CD14-positive monocyte (primary cell): ENCODE measurements around the gene GATAD2A. TPM values are rescaled to one million over a fixed set of nuclear protein-coding genes. Genes with fewer than 3 reads are reported as not detected.

Experiments
- DNase-seq, 3 donors: peaks; one replicate each; pipeline ENCODE4 v3.0.0-alpha.2; 2011 to 2022
- H2AFZ ChIP-seq: 2 replicates; pipeline ENCODE4 v1.6.0; 2012; ENCODE audit warnings: mild to moderate bottlenecking, low read depth, low read length, inconsistent platforms; ENCODE audit not compliant: insufficient read depth, poor library complexity, severe bottlenecking
- H3K27ac ChIP-seq, 2 donors: 1 replicate in 1 of 2; 2 replicates in 1 of 2; pipeline ENCODE4 v1.5.1; 2012 to 2013; ENCODE audit warnings: low read length in 2 of 2, control low read depth in 1 of 2, inconsistent platforms in 1 of 2, low read depth in 1 of 2, mild to moderate bottlenecking in 1 of 2
- H3K27me3 ChIP-seq, 2 donors: one replicate each; pipeline versions ENCODE4 v1.6.0 to v1.6.1; 2011 to 2013; ENCODE audit warnings: low read length in 2 of 2; ENCODE audit not compliant: control insufficient read depth in 2 of 2, insufficient read depth in 2 of 2
- H3K36me3 ChIP-seq, 2 donors: replicated peaks in 1 of 2; 1 replicate in 1 of 2; 2 replicates in 1 of 2; pipeline versions ENCODE4 v1.5.1 to v1.6.1; 2012 to 2013; ENCODE audit warnings: low read length in 2 of 2, control low read depth in 1 of 2, inconsistent platforms in 1 of 2, mild to moderate bottlenecking in 1 of 2; ENCODE audit not compliant: insufficient read depth in 2 of 2, control insufficient read depth in 1 of 2
- H3K4me1 ChIP-seq, 2 donors: 1 replicate in 1 of 2; 2 replicates in 1 of 2; pipeline versions ENCODE4 v1.5.1 to v1.6.1; 2012 to 2013; ENCODE audit warnings: low read length in 2 of 2, control low read depth in 1 of 2, inconsistent platforms in 1 of 2, mild to moderate bottlenecking in 1 of 2, moderate library complexity in 1 of 2; ENCODE audit not compliant: insufficient read depth in 2 of 2, control insufficient read depth in 1 of 2
- H3K4me2 ChIP-seq: replicated peaks from 2 replicates; pipeline ENCODE3; 2012; ENCODE audit warnings: low read length, moderate library complexity, mild to moderate bottlenecking; ENCODE audit not compliant: poor library complexity, severe bottlenecking; ENCODE audit errors: extremely low read depth
- H3K4me3 ChIP-seq, 3 experiments: fragments of 200-600 bp in 1 of 3; sonication (generic) in 1 of 3; replicated peaks in 1 of 3; 1 replicate in 2 of 3; 2 replicates in 1 of 3; pipeline ENCODE4 v1.5.1; 2011 to 2013; ENCODE audit warnings: low read length in 3 of 3, mild to moderate bottlenecking in 3 of 3, control low read depth in 2 of 3, low read depth in 2 of 3, inconsistent platforms in 1 of 3, moderate library complexity in 1 of 3
- H3K79me2 ChIP-seq: 2 replicates; pipeline ENCODE4 v1.6.0; 2012; ENCODE audit warnings: mild to moderate bottlenecking, control low read depth, inconsistent platforms, low read length, moderate library complexity; ENCODE audit not compliant: insufficient read depth
- H3K9ac ChIP-seq: 2 replicates; pipeline ENCODE4 v1.6.0; 2017; ENCODE audit warnings: low read length, mild to moderate bottlenecking; ENCODE audit not compliant: insufficient read depth, poor library complexity, severe bottlenecking
- H3K9me3 ChIP-seq, 2 donors: replicated peaks in 1 of 2; 1 replicate in 1 of 2; 2 replicates in 1 of 2; pipeline versions ENCODE4 v1.5.1 to v1.6.1; 2012 to 2013; ENCODE audit warnings: low read length in 2 of 2, control low read depth in 1 of 2; ENCODE audit not compliant: control insufficient read depth in 1 of 2, insufficient read depth in 1 of 2
- H4K20me1 ChIP-seq: 2 replicates; pipeline ENCODE4 v1.6.0; 2012; ENCODE audit warnings: mild to moderate bottlenecking, low read length, control low read depth, moderate library complexity; ENCODE audit not compliant: insufficient read depth
- H3K27ac Mint-ChIP-seq, 7 donors: one replicate each; pipeline ENCODE4 v1.8.0; 2020; ENCODE audit warnings: mild to moderate bottlenecking in 7 of 7, mixed read lengths in 7 of 7, moderate library complexity in 6 of 7, inconsistent platforms in 2 of 7
- H3K27me3 Mint-ChIP-seq, 3 donors: one replicate each; pipeline ENCODE4 v1.8.0; 2021 to 2022; ENCODE audit warnings: low read depth in 3 of 3, mild to moderate bottlenecking in 3 of 3, mixed read lengths in 3 of 3, moderate library complexity in 3 of 3, inconsistent platforms in 1 of 3
- H3K36me3 Mint-ChIP-seq, 2 donors: one replicate each; pipeline ENCODE4 v1.8.0; 2020; ENCODE audit warnings: mixed read lengths in 2 of 2, inconsistent platforms in 1 of 2, mild to moderate bottlenecking in 1 of 2
- H3K4me1 Mint-ChIP-seq: one replicate; pipeline ENCODE4 v1.8.0; 2020; ENCODE audit warnings: mild to moderate bottlenecking, mixed read lengths
- H3K4me3 Mint-ChIP-seq, 2 donors: one replicate each; pipeline ENCODE4 v1.8.0; 2020; ENCODE audit warnings: mild to moderate bottlenecking in 2 of 2, mixed read lengths in 2 of 2, moderate library complexity in 1 of 2
- H3K9me3 Mint-ChIP-seq, 7 donors: one replicate each; pipeline ENCODE4 v1.8.0; 2020 to 2022; ENCODE audit warnings: mixed read lengths in 7 of 7, mild to moderate bottlenecking in 6 of 7, moderate library complexity in 6 of 7, inconsistent platforms in 2 of 7
- WGBS: methylation state at CpG from one replicate; pipeline ENCODE4 v1.1.5; 2013; ENCODE audit warnings: missing lambda C conversion rate; ENCODE audit not compliant: insufficient coverage; 5-methylcytosine and 5-hydroxymethylcytosine counted together
- intact Hi-C, 2 donors: fragments of 100-400 bp; cut with micrococcal nuclease; formaldehyde crosslinking; loops; one replicate each; pipeline versions ENCODE4 v1.15.0 to v1.15.1; 2023
- polyA plus RNA-seq, 3 donors: library from polyadenylated mRNA; depleted of rRNA in 1 of 3; unstranded in 2 of 3; stranded (reverse) in 1 of 3; fragments of 300-500 nt in 2 of 3; fragments of >200 nt in 1 of 3; fragmentation: Illumina TruSeq in 2 of 3; gene quantifications; 1 replicate in 2 of 3; 2 replicates in 1 of 3; pipeline ENCODE4 v1.2.3, GENCODE V29; 2012 to 2021
- TF ChIP-seq, protein P1 (sequence below): fragments of 200-600 bp; IDR thresholded peaks from one replicate; pipeline ENCODE4 v1.8.0; 2022; ENCODE audit warnings: antibody characterized with exemption, mild to moderate bottlenecking

Gene GATAD2A
- polyA plus RNA-seq, 3 donors: 8.0 to 35.9 (median 8.7) TPM

DNA sequence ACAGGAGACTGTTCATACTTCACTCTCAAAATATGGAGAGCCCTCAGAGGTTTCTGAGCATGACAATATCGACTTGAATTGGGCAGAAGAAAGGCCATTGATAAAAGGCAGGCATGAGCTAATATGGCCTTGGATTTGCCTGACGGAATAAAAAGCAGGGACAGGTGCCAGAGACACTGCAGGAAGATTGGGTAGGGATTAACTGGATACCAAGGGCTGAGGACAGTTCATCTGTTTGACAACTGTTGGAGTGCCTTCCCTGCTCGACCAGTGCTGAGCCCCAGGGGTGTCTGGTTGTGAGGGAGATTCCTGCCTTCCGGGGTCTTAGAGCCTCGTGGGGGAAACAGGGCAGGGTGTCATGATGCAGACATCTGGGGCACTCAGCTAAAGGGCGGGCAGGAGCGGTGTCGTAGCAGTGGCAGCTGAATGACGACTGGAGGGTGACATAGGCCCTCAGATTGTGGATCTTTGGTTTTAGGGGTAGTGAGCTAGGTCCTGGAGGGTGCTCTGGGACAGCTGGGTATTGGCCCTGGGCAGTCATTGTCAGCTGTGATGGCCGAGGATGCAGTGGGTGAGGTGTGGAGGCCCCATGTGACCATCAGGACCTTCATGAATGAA, 12.3 kb downstream of the GATAD2A start:
- Histone ChIP-seq H3K4me1 (peaks cover 22 to 41% of the 10 kb centered on the region in 2 donors), H3K4me3 (no peak overlapping the region), H3K36me3 (no peaks in the 10 kb centered on the region), H4K20me1 (peaks cover 100% of the 10 kb centered on the region), H3K79me2 (peaks cover 98% of the 10 kb centered on the region), H3K27ac (no peak overlapping the region), H2AFZ (no peak overlapping the region), H3K4me2 (no peak overlapping the region), H3K9ac (no peak overlapping the region), H3K9me3 (no peaks in the 10 kb centered on the region), H3K27me3 (no peaks in the 10 kb centered on the region)
- Mint-ChIP-seq H3K9me3 (peaks cover 0 to 4% (median 0%) of the 10 kb centered on the region in 7 donors), H3K27me3 (peaks cover 0 to 1% (median 0%) of the 10 kb centered on the region in 3 donors), H3K4me3 (no peak overlapping the region), H3K27ac (peak overlapping the region in 2 of 7 donors; percentile 15 to 57), H3K36me3 (peaks cover 12% of the 10 kb centered on the region in 2 donors), H3K4me1 (peaks cover 54% of the 10 kb centered on the region)
- intact Hi-C loops: loop anchor here in 1 of 2 donors (5.0 kb wide), 1 partner anchor 60 kb away; no protein-coding TSS in a partner anchor
- TF ChIP-seq, protein P1, sequence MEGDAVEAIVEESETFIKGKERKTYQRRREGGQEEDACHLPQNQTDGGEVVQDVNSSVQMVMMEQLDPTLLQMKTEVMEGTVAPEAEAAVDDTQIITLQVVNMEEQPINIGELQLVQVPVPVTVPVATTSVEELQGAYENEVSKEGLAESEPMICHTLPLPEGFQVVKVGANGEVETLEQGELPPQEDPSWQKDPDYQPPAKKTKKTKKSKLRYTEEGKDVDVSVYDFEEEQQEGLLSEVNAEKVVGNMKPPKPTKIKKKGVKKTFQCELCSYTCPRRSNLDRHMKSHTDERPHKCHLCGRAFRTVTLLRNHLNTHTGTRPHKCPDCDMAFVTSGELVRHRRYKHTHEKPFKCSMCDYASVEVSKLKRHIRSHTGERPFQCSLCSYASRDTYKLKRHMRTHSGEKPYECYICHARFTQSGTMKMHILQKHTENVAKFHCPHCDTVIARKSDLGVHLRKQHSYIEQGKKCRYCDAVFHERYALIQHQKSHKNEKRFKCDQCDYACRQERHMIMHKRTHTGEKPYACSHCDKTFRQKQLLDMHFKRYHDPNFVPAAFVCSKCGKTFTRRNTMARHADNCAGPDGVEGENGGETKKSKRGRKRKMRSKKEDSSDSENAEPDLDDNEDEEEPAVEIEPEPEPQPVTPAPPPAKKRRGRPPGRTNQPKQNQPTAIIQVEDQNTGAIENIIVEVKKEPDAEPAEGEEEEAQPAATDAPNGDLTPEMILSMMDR: no peak
- 91% methylated on average over 8 of the region's 10 CpGs for WGBS
- DNase-seq: no peak

GRCh38 chr19:19418555-19419260, 13.2 kb downstream of the GATAD2A start:
- H3K4me2 ChIP-seq: no peak overlapping the region
- Mint-ChIP-seq H3K9me3 (peaks cover 0 to 4% (median 0%) of the 10 kb centered on the region in 7 donors), H3K27ac (peak overlapping the region in 6 of 7 donors; percentile 31 to 79 (median 62)), H3K27me3 (peaks cover 0 to 1% (median 0%) of the 10 kb centered on the region in 3 donors), H3K36me3 (peaks cover 9 to 14% of the 10 kb centered on the region in 2 donors), H3K4me3 (peak overlapping the region in 1 of 2 donors; percentile 42), H3K4me1 (peaks cover 50% of the 10 kb centered on the region)
- H3K79me2 ChIP-seq: peaks cover 98% of the 10 kb centered on the region
- no peaks in the 10 kb centered on the region for H3K27me3 ChIP-seq
- intact Hi-C loops: loop anchor here in 1 of 2 donors (5.0 kb wide), 1 partner anchor 59 kb away; no protein-coding TSS in a partner anchor
- H4K20me1 ChIP-seq: peaks cover 99% of the 10 kb centered on the region
- peak in 1 of 3 donors; percentile 17 for DNase-seq
- H3K9me3 ChIP-seq: no peaks in the 10 kb centered on the region
- TF ChIP-seq, protein P1: no peak
- peaks cover 22 to 40% of the 10 kb centered on the region in 2 donors for H3K4me1 ChIP-seq
- WGBS: 8% methylated on average over 4 of the region's 8 CpGs
- H2AFZ ChIP-seq: no peak overlapping the region
- peaks cover 0 to 1% of the 10 kb centered on the region in 2 donors for H3K36me3 ChIP-seq
- H3K27ac ChIP-seq: peak overlapping the region in 1 of 2 donors; percentile 45
- H3K4me3 ChIP-seq: no peak overlapping the region
- no peak overlapping the region for H3K9ac ChIP-seq
